GM12878 (cell line): ENCODE data around the gene SNX22.

Source experiments
- FOXK2 ChIP-seq: fragments of 450-650 bp; IDR thresholded peaks from 2 replicates; pipeline ENCODE4 v1.6.1; 2017; ENCODE audit warnings: mild to moderate bottlenecking, moderate library complexity
- POLR2AphosphoS5 ChIP-seq: IDR thresholded peaks from 2 replicates; pipeline ENCODE4 v1.6.1; 2011; ENCODE audit warnings: mild to moderate bottlenecking, low read length, inconsistent platforms
- RAD21 ChIP-seq: IDR thresholded peaks from 2 replicates; pipeline ENCODE4 v1.6.1; 2011; ENCODE audit warnings: mild to moderate bottlenecking, low read depth, low read length, moderate library complexity; ENCODE audit not compliant: insufficient read depth
- TF ChIP-seq, protein P1 (sequence below), 3 experiments: IDR thresholded peaks in 2 of 3; conservative IDR thresholded peaks in 1 of 3; 2 replicates each; pipeline ENCODE4 v1.5.1; 2011; ENCODE audit warnings: low read depth in 3 of 3, low read length in 3 of 3, mild to moderate bottlenecking in 3 of 3, control low read depth in 2 of 3, moderate library complexity in 2 of 3, inconsistent platforms in 1 of 3, mixed read lengths in 1 of 3; ENCODE audit not compliant: control insufficient read depth in 2 of 3, insufficient read depth in 1 of 3; ENCODE audit errors: extremely low read depth in 1 of 3

DNA sequence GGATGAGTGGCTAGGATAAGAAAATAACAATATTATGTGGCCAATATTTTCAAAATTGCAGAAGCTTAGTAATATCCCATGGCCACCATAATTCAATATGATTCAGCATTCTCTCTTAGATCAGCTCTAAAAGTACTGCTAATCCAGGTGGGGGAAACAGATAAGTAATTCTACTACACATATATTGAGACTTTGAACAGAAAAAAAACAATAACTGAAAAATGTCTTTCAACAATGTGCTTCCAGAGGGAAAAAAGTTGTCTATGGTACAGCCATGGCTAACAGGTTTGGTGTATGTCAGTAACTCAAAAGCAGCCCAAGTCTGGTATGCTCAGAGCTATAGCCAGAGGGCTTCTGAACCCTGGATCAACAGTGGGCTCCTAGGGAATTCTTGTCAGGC is 53.7 kb downstream of the SNX22 start:
- TF ChIP-seq RAD21: no peak
- no peak for TF ChIP-seq POLR2AphosphoS5
- TF ChIP-seq FOXK2: no peak
- TF ChIP-seq, protein P1, sequence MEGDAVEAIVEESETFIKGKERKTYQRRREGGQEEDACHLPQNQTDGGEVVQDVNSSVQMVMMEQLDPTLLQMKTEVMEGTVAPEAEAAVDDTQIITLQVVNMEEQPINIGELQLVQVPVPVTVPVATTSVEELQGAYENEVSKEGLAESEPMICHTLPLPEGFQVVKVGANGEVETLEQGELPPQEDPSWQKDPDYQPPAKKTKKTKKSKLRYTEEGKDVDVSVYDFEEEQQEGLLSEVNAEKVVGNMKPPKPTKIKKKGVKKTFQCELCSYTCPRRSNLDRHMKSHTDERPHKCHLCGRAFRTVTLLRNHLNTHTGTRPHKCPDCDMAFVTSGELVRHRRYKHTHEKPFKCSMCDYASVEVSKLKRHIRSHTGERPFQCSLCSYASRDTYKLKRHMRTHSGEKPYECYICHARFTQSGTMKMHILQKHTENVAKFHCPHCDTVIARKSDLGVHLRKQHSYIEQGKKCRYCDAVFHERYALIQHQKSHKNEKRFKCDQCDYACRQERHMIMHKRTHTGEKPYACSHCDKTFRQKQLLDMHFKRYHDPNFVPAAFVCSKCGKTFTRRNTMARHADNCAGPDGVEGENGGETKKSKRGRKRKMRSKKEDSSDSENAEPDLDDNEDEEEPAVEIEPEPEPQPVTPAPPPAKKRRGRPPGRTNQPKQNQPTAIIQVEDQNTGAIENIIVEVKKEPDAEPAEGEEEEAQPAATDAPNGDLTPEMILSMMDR (IDR thresholded peaks at IDR 0.05 in 2 of 3, conservative IDR thresholded peaks at IDR 0.05 in 1 of 3; ENCODE audit: control insufficient read depth in 2 of 3, extremely low read depth in 1 of 3, insufficient read depth in 1 of 3, low read depth in 3 of 3, low read length in 3 of 3): no peak
